ENCODE results near the gene ADCK1.
A peak's percentile ranks its signal among the peaks of the same experiment; 100 is the strongest.

Gene ADCK1

DNA sequence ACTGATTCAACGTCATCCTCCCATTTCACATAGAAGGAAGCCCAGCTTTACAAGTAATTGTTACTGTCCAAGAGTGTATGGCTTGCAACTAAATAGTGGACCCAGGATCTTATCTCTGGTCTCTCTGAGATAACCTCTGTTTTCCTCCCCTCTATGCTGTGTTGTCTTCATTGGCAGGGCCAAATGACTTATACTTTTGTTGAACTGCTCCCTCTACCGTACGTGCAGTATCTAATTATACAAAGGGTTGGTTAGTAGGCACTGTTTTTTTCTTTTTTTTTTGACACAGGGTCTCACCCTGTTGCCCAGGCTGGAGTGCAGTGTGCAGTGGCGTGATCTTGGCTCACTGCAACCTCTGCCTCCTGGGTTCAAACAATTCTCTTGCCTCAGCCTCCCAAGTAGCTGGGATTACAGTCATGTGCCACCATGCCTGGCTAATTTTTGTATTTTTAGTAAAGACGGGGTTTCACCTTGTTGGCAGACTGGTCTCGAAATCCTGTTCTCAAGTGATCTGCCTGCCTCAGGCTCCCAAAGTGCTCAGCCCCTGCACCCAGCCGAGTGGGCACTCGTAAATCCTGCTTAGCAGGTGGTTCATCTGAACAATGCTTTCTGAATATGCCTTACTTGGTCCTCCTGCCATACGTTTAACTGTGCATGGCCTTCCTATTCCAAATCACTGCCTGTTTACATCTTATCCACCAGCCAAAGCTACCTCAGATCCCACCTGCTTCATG is 162.1 kb downstream of the ADCK1 start:
- DNase-seq: no peak

DNA sequence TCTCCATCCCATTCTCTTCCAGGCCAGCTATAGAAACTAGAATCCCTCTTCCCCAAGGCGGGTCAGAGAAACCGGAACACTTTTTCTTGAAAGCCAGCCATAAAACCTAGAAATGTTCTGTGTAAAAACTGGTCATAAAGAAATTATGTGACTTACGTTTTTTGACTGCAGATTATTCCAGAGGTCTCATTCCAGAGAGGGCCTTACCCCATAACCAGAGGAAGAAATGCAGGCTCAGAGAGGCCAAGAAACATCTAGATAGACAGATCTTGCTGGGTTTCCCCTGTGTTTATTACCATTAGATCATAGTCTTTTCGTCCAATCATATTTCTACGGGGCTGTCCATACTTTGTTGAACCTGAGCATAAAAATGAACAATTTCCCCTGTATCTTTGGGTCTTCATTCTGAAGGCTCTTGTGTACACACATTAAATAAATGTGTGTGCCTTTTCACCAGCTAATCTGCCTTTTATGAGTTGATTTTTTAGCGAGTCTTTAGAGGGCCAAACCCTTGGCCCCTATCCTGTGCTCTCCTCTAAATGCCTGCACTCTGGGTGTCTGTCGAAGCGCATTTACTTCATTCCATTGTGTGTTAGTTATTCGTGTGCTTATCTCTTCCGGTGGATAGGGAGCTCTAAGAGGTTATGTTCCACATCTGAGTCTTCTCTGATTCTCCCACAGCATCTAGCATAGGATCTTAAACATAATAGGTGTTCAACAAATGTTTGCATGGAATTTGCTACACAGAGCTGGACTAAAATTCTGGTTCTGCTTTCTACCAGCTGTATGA is 163.0 kb downstream of the ADCK1 start:
- no peak for DNase-seq

DNA sequence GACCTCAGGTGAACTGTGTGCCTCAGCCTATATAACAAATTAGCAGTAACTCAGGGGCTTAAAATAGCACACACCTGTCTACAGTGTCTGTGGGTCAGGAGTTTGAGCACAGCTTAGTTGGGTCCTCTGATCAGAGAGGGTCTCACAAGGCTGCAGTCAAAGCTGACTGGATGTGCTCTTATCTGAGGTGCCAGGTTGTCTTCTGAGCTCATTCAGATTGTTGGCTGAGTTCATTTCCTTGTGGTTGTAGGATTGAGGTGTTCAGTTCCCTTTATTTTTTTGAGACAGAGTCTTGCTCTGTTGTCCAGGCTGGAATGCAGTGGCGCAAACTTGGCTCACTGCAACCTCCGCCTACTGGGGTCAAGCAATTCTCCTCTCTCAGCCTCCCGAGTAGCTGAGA is 164.7 kb downstream of the ADCK1 start:
- no peak for DNase-seq

DNA sequence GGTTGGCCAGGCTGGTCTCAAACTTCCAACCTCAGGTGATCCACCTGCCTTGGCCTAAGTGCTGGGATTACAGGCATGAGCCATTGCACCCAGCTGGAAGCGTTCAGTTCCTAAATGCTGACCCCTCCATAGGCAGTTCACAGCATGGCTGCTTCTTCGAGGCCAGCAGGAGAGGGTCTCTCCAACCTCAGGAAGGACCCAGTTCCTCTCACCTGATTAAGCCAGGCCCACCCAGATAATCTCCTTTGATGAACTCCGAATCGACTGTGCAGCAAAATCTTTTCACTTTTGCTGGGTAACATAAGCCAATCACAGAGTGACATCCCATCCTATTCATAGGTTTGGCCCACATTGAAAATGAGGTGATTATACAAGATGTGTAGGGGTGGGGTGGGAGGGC is 165.1 kb downstream of the ADCK1 start:
- DNase-seq: no peak

DNA sequence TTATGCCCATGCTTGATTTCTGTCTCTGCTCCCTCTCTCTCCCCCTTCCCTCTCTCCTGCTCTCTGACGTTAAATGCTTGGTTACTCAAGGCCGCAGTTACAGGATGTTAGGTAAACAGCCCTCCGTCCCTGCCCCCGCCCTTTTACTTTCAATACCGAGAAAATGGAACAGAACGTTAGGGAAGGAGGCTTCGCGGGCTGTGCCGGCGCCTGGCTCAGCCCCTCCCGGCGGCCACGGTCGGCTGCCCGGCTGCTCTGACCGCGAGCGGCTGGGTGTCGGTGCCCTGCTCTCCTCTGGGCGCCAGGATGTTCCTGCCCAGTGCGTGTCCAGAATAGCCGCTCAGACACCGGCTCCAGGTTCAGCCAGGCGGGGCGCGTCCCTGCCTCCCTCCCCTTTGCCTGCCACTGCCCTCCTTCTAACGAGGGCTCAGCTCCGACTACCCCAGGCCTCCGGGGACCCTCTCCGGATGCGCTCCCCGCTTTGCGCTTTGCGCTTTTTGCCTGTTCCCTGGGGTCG is 166.1 kb downstream of the ADCK1 start:
- DNase-seq: peak; percentile 32

DNA sequence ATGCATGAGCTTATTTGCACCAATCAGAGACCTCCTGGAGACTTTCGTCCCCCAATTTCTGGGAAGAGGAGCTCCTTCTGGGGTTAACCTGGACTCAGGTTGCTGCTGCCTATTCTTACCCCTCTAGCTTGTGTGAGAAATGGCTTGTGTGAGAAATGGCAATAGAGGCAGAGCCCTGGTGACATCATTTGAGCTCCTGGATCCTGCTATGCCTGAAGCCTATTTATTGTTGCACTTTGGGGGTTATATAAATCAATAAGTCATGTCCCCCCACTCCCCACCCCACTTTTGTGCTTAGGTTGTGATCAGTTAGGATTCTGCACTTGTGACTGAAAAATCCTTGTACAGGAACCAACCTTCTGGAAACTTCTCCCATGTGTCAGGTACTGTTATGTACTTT is 167.2 kb downstream of the ADCK1 start:
- DNase-seq: no peak

DNA sequence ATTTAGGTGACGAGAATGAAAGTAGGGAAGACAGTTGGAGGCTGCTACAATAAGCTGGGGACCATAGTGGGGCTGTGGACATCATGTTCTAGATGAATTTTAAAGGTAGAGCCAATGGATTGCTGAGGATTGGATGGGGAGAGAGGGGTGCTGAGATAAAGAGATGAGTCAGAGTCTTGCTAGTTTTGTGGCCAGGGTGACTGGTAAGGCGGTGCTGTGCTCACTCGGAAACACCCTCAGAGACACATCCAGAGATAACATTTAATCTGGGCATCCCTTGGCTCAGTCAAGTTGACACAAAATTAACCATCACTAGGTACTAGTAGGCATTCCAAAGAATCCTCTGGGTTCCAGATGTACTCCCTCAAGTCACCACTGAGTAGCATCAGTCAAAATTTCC is 170.7 kb downstream of the ADCK1 start:
- DNase-seq: no peak

DNA sequence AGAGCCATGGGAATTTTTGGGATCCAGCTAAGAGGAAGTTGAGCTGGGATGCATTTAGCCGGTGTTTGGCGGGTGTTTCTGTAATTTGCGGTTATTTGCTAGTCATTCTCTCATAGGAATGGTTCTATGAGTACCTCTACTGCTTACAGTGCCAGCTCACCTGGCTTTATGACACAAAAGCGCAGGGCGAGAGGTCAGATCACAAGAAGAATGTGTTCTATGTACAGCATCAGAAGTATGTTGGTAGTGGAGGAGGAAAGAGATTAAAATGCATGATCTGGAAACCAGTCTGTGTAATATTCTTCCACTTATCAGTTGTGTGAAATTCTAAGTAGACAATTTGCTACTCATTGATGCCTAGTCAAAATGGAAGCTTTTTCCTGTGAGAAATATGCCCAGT is 173.3 kb downstream of the ADCK1 start:
- DNase-seq: no peak

DNA sequence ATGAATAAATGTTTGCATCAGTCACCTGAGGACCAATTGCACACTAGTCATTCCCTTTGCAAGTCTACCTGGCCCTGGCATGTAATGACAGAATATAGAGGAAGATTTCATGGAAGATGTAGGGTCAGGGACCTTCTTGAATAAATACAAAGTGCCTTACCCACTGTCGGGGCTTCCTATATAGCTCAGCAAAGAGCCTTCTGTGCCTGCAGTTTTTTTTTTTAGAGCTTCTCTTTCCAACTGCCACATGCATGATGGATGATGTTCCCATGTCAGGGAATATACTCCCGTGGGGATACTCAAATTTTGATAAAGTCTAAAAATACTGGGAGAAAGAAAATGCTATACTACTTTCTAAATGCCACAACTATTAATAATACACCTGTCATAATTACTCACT is 176.7 kb downstream of the ADCK1 start:
- no peak for DNase-seq

DNA sequence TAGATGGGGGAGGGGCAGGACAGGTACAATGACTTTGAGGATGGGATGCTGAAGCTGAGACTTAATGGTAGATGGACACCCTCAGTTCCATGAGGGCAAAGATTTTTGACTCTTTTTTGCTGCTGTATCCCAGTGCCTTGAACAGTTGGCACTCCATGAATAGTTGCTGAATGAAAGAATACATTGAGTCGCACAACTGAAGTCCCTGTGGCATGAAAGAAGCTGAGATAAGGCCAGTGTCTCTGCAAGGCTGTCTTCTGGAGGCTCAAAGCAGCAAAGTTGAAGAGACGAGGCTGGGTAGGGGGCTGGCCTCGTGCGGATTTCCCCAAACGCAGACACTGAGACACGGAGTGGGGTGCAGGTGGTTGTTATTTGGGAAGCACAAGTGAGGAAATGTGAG is 179.3 kb downstream of the ADCK1 start:
- no peak for DNase-seq

DNA sequence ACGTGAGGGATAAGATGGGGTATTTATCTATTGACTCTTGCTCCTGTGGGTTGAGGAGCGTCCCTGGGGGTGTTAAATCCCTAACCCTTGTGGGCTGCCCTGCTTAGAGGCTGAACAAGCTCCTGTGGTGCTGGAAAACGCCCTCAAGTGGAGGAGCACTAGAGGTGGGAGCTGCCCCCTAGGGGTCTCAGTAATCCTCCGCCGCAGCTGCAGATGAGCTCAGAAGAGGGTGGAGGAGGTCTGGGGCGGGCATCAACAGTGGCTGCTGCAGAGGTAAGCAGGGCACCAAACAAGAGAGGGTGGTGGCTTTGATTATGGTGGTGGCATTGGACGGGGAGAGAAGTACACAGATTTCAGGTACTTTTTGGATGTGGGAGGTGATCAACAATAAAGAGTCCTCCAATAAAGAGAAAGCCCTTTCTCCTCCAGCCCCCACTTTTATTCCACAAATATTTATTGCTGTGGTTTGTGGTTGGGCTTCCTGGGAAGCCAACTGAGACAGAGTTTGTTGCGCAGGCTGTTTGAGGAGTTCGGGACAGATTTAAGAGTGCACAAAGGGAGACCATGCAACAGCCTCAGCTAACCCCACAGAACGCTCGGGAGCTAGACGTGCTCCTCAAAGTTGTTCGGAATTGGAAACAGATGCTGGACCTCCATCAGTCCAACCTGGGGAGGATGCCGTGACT is 179.9 kb downstream of the ADCK1 start:
- DNase-seq: peak; percentile 29

DNA sequence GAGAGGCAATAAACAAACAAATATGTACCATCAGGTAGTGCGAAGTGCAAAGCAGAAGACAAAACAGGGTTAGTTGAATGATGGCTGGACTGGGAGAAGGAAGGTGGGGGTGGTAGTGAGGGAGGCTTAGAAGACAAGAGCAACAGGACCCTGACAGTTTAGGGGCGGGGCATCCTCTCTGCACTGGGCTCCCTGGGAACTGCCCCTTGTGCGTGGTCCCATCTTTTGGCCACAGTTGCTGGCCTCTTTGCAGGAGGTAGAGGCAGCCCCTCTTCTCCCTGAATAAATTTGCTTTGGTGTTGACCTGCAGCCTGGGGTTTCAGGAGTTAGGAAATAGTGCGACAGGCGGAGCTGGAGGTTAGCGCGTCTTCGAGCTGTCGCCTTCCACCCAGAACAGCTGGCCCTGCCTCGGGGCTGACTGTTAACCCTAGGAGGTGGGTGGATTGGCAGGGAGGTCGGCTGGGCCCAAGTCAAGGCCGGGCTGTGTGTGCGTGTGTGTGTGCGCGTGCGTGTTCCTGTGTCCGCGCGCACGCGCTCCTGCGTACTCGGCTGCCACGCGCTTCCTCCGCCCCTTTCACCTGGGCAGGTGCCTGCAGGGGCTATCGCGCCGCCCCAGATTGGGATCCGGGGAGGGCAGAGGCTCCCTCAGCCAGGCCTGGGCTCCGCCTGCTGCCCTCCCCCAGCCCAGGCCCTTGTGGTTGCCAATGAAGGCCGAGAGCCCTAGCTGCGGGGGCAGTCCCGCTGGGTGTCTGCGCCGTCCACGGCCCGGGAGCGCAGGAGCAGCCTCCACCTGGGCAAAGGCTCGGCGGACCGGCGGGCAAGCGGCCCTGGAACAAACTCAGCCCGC is 180.8 kb downstream of the ADCK1 start:
- DNase-seq: peak; percentile 3
